GM12878 (cell line): ENCODE data around the gene MID1. TPM values are rescaled to one million over a fixed set of nuclear protein-coding genes. Genes with fewer than 3 reads are reported as not detected.

Experiments
- ATAC-seq: fragments of 200-7000 bp; cut with Tn5 transposase; 3 replicates; pipeline ENCODE4 v1.9.1; 2020; ENCODE audit warnings: mild to moderate bottlenecking, moderate library complexity
- BruUV-seq: library from RNA; stranded (reverse); fragments of 400-500 nt; replicated peaks from 2 replicates; lab custom pipeline; 2021; lab: Mats Ljungman, UMichigan
- CTCF ChIA-PET: fragments of 300-600 bp; sonication (Branson Sonifier 250); formaldehyde crosslinking; extraction: SDS; loops from one replicate; lab custom pipeline; 2021; ENCODE audit warnings: inconsistent platforms; lab: Yijun Ruan, JAX
- POLR2A ChIA-PET: fragments of 350-600 bp; formaldehyde crosslinking; extraction: SDS; loops from one replicate; lab custom pipeline; 2021; ENCODE audit warnings: inconsistent platforms; lab: Charles Lee
- RAD21 ChIA-PET: fragments of 300-600 bp; sonication (Branson Sonifier 250); formaldehyde crosslinking; loops from one replicate; lab custom pipeline; 2023; ENCODE audit warnings: antibody characterized with exemption; ENCODE audit not compliant: unreplicated experiment; lab: Charles Lee
- SMC1A ChIA-PET: fragments of 300-600 bp; sonication (Branson Sonifier 250); formaldehyde crosslinking; loops from one replicate; lab custom pipeline; 2023; ENCODE audit not compliant: unreplicated experiment, uncharacterized antibody; lab: Charles Lee
- DNase-seq: peaks from one replicate; pipeline ENCODE4 v3.0.0-alpha.2; 2011; ENCODE audit warnings: low read depth, low spot score
- FAIRE-seq: peaks from 3 replicates; lab custom pipeline; 2011; peaks lifted over from hg19 to GRCh38; lab: Jason Lieb, UNC
- H2AFZ ChIP-seq: 2 replicates; pipeline ENCODE4 v1.6.0; 2011; ENCODE audit warnings: low read depth, low read length, control low read depth; ENCODE audit not compliant: control insufficient read depth
- H3K27ac ChIP-seq: 2 replicates; pipeline ENCODE4 v1.5.1; 2011; ENCODE audit warnings: control low read depth; ENCODE audit not compliant: control insufficient read depth, insufficient read depth
- H3K27me3 ChIP-seq, 2 experiments: replicated peaks in 1 of 2; 2 replicates each; pipeline versions ENCODE4 v1.6.0 to v1.6.1; 2011; ENCODE audit warnings: low read length in 1 of 2; ENCODE audit not compliant: control insufficient read depth in 2 of 2, insufficient read depth in 2 of 2
- H3K36me3 ChIP-seq, 2 experiments: 2 replicates each; pipeline ENCODE4 v1.5.1; 2011; ENCODE audit warnings: low read length in 1 of 2; ENCODE audit not compliant: control insufficient read depth in 2 of 2, insufficient read depth in 2 of 2
- H3K4me1 ChIP-seq: 2 replicates; pipeline ENCODE4 v1.6.1; 2011; ENCODE audit warnings: mild to moderate bottlenecking, low read length, moderate library complexity, mixed read lengths; ENCODE audit not compliant: control insufficient read depth, insufficient read depth
- H3K4me2 ChIP-seq: 2 replicates; pipeline ENCODE4 v1.6.0; 2011; ENCODE audit warnings: control low read depth; ENCODE audit not compliant: control insufficient read depth, insufficient read depth
- H3K4me3 ChIP-seq: fragments of 200-600 bp; sonication (generic); 2 replicates; pipeline ENCODE4 v1.5.1; 2016
- H3K79me2 ChIP-seq: 2 replicates; pipeline ENCODE4 v1.6.0; 2011; ENCODE audit warnings: low read length; ENCODE audit not compliant: control insufficient read depth, insufficient read depth
- H3K9ac ChIP-seq: 2 replicates; pipeline ENCODE4 v1.8.0; 2011; ENCODE audit warnings: low read length, control low read depth, mixed read lengths; ENCODE audit not compliant: control insufficient read depth, insufficient read depth
- H3K9me3 ChIP-seq: replicated peaks from 3 replicates; pipeline ENCODE4 v1.5.1; 2011; ENCODE audit warnings: mild to moderate bottlenecking, low read length; ENCODE audit not compliant: control insufficient read depth, insufficient read depth
- H4K20me1 ChIP-seq: 2 replicates; pipeline ENCODE4 v1.6.0; 2011; ENCODE audit not compliant: control insufficient read depth, insufficient read depth
- BMI1 ChIP-seq: fragments of 450-650 bp; IDR thresholded peaks from 2 replicates; pipeline ENCODE4 v1.6.1; 2016; ENCODE audit warnings: mild to moderate bottlenecking, moderate library complexity, borderline replicate concordance
- SREBF1 ChIP-seq: IDR thresholded peaks from 2 replicates; pipeline ENCODE4 v1.6.1; 2012; ENCODE audit warnings: mild to moderate bottlenecking, low read length
- TCF7 ChIP-seq: IDR thresholded peaks from 2 replicates; pipeline ENCODE4 v1.6.1; 2014; ENCODE audit warnings: antibody characterized with exemption, borderline replicate concordance
- ZNF217 ChIP-seq: fragments of 450-650 bp; IDR thresholded peaks from 2 replicates; pipeline ENCODE4 v1.6.1; 2017; ENCODE audit warnings: antibody characterized with exemption, mild to moderate bottlenecking
- WGBS: methylation state at CpG from one replicate; pipeline ENCODE4 v1.1.6; 2016; ENCODE audit warnings: low lambda C conversion rate; ENCODE audit not compliant: insufficient replicate concordance, insufficient coverage; ENCODE audit errors: missing lambda C conversion rate; 5-methylcytosine and 5-hydroxymethylcytosine counted together
- in situ Hi-C: fragments of 300-500 bp; cut with MboI; formaldehyde crosslinking; loops from 9 replicates; pipeline ENCODE4 v1.14.3; 2018; ENCODE audit warnings: mixed read lengths
- intact Hi-C: fragments of 100-400 bp; cut with micrococcal nuclease; formaldehyde crosslinking; loops from one replicate; pipeline ENCODE4 v1.14.2; 2022; ENCODE audit not compliant: unreplicated experiment
- polyA plus RNA-seq, 11 experiments: library from polyadenylated mRNA; depleted of rRNA in 4 of 11; unstranded in 6 of 11; stranded (reverse) in 5 of 11; fragments of >200 nt; fragmentation: Nextera tagmentation in 4 of 11; fragmentation: Illumina TruSeq in 1 of 11; extraction: Ambion mirVana in 4 of 11; extraction: Trizol in 1 of 11; gene quantifications; 1 replicate in 1 of 11; 2 replicates in 10 of 11; pipeline versions ENCODE4 v1.2.1 to v1.2.3, GENCODE V29; 2011 to 2016; ENCODE audit warnings: inconsistent platforms in 2 of 11, missing spikeins in 2 of 11, low read depth in 1 of 11
- total RNA-seq, 4 experiments: library from RNA; depleted of rRNA in 3 of 4; stranded (reverse); fragments of >200 nt in 3 of 4; fragmentation: Illumina TruSeq in 1 of 4; extraction: Trizol in 1 of 4; gene quantifications; 2 replicates each; pipeline versions ENCODE4 v1.2.1 to v1.2.3, GENCODE V29; 2013 to 2021
- TF ChIP-seq, protein P1 (sequence below): fragments of 150-350 bp; IDR thresholded peaks from 2 replicates; pipeline ENCODE4 v1.6.1; 2016; ENCODE audit warnings: low read depth, low read length
- TF ChIP-seq, protein P2 (sequence below): fragments of 450-650 bp; IDR thresholded peaks from 2 replicates; pipeline ENCODE4 v1.6.1; 2014; ENCODE audit warnings: mild to moderate bottlenecking

Gene MID1
- total and polyA plus RNA-seq, 10 of the 15 experiments (the other 5 are each of a cell fraction or from before 2014, with no cell fraction given), result 0.04 to 0.51 (median 0.14) TPM; not detected in 1

DNA sequence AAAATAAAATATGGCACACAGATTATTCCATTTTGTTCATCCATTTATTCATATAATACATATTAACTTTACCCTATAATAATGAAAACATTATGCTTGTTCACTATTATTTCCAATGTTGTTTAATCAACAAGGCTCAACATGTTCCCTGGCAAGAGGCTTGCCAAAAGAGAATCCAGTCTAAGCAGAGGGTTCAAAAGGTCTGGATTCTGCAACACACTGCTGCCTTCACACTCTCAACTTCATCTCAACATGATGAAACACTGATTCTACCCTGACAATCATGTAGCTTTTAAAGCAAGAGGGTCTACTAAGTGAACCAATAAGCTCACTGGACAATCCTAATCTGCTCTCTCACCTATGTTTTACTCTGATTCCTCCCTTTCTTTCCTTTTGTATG, 101.1 kb downstream of the MID1 start (continued):
- no peak for TF ChIP-seq BMI1
- TF ChIP-seq, protein P1, sequence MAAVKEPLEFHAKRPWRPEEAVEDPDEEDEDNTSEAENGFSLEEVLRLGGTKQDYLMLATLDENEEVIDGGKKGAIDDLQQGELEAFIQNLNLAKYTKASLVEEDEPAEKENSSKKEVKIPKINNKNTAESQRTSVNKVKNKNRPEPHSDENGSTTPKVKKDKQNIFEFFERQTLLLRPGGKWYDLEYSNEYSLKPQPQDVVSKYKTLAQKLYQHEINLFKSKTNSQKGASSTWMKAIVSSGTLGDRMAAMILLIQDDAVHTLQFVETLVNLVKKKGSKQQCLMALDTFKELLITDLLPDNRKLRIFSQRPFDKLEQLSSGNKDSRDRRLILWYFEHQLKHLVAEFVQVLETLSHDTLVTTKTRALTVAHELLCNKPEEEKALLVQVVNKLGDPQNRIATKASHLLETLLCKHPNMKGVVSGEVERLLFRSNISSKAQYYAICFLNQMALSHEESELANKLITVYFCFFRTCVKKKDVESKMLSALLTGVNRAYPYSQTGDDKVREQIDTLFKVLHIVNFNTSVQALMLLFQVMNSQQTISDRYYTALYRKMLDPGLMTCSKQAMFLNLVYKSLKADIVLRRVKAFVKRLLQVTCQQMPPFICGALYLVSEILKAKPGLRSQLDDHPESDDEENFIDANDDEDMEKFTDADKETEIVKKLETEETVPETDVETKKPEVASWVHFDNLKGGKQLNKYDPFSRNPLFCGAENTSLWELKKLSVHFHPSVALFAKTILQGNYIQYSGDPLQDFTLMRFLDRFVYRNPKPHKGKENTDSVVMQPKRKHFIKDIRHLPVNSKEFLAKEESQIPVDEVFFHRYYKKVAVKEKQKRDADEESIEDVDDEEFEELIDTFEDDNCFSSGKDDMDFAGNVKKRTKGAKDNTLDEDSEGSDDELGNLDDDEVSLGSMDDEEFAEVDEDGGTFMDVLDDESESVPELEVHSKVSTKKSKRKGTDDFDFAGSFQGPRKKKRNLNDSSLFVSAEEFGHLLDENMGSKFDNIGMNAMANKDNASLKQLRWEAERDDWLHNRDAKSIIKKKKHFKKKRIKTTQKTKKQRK, result no peak

DNA sequence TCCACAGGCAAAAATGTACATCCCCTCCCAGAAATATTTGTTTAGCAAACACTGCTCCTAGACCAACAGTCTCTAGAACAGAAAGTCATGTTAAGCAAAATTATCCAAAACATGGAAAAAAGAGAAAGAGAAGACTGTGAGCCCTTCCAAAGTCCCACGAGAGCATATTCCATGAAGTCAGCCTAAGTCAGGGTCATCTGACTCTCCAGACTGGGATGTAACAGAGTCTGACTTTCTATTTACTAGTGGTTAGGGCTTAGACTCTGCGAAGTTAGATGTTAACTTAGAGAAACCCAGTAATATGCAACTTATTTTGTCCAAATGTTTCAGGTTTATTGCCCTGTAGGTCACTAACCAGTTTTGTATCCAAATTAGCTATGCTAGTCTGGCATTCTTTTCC, 102.3 kb downstream of the MID1 start:
- in situ Hi-C loops, result no loop called here
- intact Hi-C loops, result no loop called here
- no peak for FAIRE-seq
- ChIA-PET RAD21 (no interaction called here), POLR2A (no interaction called here), SMC1A (no interaction called here), CTCF (no interaction called here)
- H3K27ac ChIP-seq, result no peak overlapping the region
- H3K4me3 ChIP-seq, result no peak overlapping the region
- H4K20me1 ChIP-seq, result no peaks in the 10 kb centered on the region
- no peak for ATAC-seq
- H3K79me2 ChIP-seq, result no peaks in the 10 kb centered on the region
- no peaks in the 10 kb centered on the region for H3K36me3 ChIP-seq
- H3K9me3 ChIP-seq, result no peaks in the 10 kb centered on the region
- BruUV-seq, result no TSS peak
- no peak overlapping the region for H3K4me2 ChIP-seq
- no peaks in the 10 kb centered on the region for H3K4me1 ChIP-seq
- no peak overlapping the region for H3K9ac ChIP-seq
- WGBS, result 35% methylated on average over 2 of the region's 2 CpGs
- H3K27me3 ChIP-seq, result no peaks in the 10 kb centered on the region
- no peak for TF ChIP-seq TCF7
- no peak for TF ChIP-seq ZNF217
- TF ChIP-seq SREBF1, result no peak
- TF ChIP-seq, protein P2, sequence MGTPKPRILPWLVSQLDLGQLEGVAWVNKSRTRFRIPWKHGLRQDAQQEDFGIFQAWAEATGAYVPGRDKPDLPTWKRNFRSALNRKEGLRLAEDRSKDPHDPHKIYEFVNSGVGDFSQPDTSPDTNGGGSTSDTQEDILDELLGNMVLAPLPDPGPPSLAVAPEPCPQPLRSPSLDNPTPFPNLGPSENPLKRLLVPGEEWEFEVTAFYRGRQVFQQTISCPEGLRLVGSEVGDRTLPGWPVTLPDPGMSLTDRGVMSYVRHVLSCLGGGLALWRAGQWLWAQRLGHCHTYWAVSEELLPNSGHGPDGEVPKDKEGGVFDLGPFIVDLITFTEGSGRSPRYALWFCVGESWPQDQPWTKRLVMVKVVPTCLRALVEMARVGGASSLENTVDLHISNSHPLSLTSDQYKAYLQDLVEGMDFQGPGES, result no peak
- no peak overlapping the region for H2AFZ ChIP-seq
- no peak for DNase-seq
